ENCODE measurements around the gene ZIM2. TPM values are rescaled to one million over a fixed set of nuclear protein-coding genes. Genes with fewer than 3 reads are reported as not detected.

ZIM2 gene
- total RNA-seq, 1 experiment from 2014 or later = not detected

DNA sequence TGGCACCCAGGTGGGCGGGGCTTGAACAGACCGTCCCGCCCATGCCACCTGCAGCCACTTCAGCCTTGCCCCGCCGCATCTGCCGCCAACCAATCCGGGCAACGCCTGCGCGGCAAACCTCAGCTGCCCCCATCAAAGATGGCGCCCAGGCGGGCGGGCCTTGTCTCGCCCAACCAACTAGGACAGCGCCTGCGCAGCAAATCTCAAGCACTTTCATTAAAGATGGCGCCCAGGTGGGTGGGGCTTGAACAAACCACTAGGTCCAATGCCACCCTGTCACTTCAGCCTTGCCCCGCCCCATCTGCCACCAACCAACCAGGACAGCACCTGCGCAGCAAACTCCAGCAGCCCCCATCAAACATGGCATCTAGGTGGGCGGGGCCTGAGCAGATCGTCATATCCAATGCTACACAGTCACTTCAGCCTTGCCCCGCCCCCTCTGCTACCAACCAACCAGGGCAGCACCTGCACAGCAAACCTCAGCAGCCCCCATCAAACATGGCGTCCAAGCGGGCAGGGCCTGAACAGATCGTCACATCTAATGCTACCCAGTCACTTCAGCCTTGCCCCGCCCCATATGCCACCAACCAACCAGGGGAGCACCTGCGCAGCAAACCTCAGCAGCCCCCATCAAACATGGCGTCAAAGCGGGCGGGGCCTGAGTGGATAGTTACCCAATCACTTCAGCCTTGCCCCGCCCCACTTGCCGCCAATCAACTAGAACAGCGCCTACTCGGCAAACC lies 1.4 kb downstream of the ZIM2 start:
- no peak for DNase-seq (ENCODE audit: low spot score)

DNA sequence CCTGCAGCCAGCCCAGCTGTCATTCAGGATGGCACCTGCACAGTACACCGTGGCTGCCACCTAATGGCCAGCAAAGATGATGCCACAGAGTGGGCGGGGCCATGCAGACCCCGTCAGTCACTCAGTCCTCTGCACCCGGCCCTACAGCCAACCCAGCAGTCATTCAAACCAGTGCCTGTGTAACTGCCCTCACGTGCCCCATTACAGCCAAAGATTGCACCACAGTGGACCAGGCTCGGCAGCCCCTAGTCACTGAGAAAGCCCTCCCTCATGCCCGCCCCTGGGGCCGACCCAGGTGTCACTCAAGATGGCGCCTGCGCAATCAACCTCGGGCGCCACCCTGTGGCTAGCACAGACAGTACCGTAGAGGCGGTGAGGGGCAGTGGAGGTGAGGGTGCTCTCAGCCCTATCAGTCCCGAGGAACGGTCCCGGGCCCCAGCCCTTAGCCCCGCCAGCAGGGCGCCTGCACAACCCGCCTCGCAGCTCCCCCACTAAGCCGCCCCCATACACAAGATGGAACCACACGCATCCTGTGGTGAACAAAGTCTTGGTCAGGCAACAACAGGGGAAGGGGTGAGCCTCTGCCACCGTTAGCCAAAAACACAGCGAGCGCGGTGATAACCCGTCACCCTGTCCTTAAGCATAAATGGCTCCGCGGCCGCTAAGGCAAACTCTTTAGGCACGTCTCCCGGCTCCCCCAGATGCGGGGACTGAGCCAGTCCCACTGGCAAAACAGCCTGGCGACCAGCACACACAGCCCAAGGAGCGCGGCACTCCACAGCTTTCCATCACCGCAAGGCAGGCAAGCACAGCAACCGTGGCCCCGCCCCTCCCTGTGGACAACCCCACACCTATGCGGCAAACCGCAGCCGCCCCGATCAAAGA lies 2.3 kb downstream of the ZIM2 start:
- no peak for DNase-seq (ENCODE audit: low spot score)

DNA sequence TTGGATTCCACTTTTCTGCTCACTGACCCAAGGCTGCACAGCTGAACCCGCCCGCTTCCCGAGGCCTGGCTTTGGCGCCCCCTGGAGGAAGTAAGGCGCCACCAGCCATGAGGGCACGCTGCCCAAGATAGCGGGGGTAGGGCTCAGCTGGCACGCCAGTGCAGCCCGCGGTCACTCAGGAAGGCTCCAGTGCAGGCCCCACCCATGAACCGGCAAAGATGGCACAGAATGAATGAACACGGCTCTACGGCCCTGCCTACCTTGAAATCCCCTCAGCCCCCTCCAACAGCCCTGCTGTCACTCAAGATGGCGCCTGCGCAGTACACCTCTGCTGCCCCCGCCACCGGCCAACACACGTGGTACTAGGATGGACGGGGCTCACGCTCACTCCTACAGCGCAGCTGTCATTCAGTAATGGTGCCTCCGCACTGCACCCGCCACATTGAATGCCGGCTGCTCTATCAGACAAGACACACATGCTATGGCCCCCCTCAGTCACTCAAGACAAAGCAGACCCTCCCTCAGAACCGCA lies 3.0 kb downstream of the ZIM2 start:
- no peak for DNase-seq (ENCODE audit: low spot score)

DNA sequence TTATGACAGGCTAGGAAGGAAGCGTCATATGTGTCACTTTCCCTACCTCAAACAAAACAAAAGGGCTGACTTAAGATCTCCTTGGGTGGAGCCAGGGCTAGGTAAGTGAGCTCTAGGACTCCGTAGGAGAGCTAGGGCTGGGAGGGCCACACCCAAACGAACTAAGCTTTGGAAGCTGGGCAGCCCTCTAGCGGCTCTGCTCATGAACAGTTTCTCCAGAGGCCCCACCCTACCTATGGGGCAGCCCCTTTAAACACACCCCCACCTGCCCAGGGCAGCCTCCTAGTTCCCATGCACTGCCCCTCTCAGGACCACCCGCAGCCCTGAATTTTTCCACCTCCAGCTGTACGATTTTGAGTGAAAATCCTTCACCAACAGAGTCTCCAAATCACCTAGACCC lies 3.5 kb downstream of the ZIM2 start:
- no peak for DNase-seq (ENCODE audit: low spot score)

DNA sequence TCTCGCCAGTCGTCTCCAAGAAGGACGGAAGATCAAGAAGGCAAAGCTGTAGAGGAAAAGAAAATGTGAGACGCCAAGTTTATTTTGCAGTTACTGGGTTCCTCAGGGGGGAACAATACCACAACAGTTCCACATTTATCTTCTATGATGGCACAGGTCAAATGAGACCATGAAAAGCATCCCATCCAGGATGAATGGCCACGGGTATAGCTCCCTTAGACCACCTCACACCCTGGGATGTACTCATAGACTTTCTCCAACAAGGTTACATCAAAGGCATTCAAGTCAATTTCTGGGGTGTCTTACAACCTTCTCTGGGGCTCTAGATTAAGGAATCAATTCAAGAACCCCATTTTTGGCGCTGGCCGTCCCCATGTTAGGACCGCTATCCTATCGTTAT lies 4.5 kb downstream of the ZIM2 start:
- DNase-seq (ENCODE audit: low spot score) = no peak

DNA sequence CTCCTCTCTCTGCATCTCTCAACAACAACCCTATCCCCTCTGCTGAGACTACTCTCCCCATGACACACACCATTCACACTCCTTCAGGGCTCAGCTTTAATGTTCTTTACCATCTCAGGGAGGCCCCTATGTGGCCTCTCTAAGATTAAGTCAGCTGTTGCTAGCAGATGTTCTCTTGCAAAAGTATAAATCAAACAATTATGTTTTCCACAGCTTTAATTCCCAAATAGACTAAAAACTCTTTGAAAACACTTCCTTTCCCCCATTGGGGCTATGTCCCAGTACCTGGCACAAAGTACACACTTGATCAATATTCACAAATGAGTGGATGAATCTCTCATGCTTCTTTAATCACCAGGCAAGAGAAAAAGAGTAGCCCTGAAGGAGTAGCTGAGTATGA lies 5.1 kb downstream of the ZIM2 start:
- DNase-seq (ENCODE audit: low spot score) = no peak

DNA sequence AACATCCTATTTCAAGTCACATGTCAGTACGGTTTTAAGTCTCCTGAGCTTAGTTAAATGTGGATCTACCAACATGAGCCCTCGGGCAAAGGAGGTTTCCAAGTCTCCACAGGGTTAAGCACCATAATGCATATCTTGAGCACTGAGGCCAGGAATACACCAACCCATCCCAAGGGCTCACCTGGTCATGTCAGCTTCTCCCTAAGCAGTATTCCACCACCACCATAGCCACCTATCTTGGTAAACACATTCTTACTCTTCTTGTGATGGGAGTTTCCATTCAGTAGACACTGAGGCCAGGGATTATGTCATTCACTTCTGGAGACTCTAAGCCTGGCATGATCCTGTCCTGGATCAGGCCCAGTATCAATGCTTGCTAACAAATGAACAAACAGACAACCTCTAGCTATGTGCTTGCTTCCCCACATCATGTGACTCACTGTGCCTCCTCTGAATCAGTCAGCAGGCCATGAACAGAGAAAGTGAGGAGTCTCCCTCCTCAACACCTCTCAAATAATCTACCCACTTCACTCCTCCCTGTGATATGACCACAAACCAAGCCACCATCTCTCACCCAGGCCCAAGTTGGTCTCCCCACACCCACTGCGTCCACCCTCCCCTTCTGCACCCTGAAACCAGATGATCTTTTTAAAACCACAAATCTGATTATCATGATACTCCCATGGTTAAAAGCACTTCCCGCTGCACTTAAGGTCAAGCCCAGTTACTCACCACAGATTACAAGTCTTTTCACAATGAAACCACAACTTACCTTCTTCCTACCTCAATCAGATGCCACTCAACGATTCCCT lies 5.8 kb downstream of the ZIM2 start:
- DNase-seq (ENCODE audit: low spot score) = no peak

DNA sequence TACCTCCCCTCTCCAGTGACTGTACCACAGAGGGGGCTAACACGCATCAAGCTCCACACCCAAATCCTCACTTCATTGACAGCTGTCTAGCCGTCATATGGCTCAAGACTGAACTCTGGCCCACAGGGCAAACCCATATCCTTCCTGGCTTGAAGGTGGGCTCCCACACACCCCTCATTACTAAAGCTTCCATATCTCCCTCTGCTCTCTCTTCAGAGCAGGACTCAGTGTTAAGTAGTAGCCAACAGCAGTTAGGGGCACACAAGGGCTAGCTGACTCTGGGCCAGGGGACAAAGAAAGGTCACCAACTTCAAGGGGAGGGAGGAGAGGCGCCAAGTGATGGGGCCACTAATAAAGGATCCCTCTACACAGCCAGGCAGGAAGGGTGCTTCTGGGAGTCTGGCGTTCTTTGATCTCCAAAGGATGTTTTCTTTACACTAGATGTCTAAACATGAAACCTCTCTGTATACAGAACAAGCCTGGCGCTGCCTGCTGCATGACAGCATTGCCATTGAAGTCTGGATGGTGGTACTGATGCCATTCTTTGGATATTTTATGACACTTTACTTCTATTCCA lies 8.1 kb downstream of the ZIM2 start:
- DNase-seq (ENCODE audit: low spot score) = no peak

DNA sequence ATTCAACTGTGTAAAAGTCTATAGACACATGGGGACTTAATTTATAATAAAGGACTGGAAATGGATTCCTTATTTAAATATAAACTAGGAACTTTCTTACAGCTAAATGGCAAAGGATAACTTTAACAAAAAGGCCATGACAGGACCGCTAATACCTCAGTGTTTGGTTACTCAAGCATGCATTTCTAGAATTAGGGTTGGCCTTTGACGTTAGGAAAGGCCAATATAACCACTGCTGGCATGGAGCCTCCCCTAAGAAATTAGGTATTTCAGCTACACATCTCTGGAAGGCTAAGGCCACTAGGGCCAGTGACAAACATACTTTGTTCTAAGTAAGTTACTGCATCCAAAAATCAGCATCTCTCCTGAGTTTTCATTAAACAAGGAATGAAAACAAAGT lies 9.3 kb downstream of the ZIM2 start:
- DNase-seq (ENCODE audit: low spot score) = no peak

DNA sequence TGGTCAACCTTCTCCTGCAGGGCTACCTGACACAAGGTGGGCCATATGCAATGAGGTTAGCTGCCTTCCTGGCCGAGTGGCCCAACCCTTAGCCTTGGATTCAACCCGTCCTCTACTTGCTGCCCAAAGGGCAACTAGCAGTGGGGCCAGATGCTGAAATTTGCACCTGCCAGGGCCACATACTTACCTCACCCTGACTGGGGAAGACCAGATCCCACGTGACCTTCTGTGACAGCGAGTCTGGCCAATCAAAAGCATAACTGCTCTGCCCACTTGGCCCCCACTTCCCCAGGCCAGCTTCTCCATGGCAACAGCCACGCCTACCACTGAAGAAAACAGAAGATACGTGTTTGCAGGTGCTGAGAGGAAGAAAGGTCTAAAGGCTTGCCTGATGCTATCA lies 10.9 kb downstream of the ZIM2 start:
- no peak for DNase-seq (ENCODE audit: low spot score)

DNA sequence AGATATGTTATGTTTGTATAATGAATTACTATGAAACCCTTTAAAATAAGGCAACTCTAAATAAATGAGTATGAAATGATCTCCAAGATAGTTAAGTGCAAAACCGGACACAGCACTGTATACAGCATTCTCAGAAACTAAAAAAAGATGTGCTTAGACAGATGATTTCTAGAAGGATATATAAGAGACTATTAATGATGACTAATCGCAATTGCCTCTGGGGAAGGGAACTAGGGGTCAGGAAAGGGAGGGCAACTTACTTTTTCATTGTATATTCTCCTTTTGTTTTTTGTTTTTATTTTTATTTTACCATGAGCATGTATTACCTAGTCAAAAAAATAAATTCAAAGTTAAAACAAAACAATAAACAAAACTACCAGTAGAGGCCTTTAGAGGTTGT lies 12.8 kb downstream of the ZIM2 start:
- no peak for DNase-seq (ENCODE audit: low spot score)

DNA sequence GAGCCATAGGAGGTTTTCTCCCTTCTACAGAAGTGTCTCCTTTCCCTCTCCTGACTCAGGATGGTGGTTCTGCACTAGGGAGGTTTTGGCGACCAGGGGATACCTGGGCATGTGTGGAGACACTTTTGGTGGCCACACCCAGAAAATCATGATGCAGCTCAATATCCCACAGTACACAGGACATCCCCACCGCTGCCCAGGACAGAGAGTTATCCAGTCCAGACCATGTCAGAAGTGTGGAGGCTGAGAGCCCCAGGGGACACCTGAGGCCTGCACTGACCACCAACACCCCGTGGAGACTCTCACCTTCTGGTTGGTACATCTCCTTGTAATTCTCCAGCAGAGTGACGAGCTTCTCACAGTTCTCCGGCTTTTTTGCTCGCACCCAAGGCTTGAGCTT lies 16.6 kb downstream of the ZIM2 start:
- no peak for DNase-seq (ENCODE audit: low spot score)

DNA sequence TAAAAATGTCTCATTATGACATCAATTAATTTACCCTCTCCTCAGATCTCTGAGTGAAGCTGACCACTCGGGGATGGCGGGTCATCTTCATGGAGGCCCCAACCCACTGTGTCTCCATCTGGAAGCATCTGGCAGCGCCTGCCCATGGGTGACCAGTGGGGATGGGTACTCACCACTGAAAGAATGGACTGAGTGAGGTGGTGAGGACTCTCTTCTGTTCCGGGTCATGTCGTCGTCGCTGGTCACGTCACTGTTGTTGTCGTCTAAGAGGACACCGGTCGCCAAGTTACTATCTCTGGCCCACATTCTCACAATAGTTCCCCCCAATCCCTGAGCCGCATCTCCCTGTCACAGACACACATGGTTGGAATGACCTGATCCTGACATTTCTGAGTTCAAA lies 17.1 kb downstream of the ZIM2 start:
- no peak for DNase-seq (ENCODE audit: low spot score)

DNA sequence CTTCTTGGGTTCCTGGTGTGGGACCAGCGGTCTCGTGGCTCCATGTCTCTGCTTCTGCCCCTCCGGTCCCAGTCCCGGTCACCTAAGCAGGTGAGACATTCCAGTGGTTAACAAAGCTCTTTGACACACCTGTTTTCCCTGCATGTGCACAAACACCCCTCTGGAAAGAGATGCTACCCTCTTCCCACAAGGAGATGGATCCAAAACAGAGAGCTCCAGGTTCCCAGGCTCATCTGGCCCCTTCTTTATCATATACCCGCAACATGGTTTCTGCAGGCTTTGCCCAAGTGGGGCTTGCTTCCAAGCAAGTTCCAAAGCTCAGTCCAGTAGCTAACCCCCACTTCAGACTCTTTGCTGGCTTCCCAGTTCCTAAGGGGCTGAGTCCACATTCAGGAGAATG lies 17.8 kb downstream of the ZIM2 start:
- no peak for DNase-seq (ENCODE audit: low spot score)

DNA sequence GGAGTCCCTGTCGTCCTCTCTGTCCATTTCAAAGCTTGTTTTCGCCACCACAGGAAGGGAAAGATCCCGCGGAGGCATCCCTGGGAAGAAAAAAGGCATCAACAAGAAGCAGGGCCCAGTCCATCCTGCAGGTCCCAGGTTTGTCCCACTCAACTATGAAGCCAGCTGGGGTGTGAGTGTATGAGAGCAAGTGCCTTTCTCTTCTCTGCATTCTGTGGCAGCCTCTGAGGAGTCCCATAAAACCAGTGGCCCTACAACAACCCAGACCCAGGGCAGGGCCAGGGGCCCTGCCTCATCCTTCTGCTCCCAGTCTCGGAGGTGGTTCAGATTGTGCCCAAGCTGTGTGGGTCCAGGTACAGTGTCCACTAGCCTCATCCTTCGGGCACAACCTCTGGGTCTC lies 18.9 kb downstream of the ZIM2 start:
- no peak for DNase-seq (ENCODE audit: low spot score)

DNA sequence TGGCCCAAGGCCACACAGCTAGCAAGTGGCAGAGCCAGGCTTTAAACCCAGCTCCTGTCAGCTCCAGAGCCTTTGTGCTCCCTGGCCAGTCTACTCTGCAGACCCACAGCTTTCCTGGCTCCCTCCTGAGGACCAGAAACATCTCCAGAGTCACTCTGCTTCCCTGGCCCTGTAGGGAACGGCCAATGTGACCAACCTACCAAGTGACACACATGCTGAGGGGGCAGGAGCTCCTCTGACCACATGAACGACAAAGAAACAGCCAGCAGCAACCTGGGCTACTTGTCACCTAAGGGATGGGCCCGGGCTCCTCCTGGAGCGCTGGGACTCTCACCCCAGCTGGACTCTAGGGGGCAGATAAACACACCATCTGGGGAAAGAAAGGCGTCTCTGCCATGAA lies 19.3 kb downstream of the ZIM2 start:
- DNase-seq (ENCODE audit: low spot score) = no peak

DNA sequence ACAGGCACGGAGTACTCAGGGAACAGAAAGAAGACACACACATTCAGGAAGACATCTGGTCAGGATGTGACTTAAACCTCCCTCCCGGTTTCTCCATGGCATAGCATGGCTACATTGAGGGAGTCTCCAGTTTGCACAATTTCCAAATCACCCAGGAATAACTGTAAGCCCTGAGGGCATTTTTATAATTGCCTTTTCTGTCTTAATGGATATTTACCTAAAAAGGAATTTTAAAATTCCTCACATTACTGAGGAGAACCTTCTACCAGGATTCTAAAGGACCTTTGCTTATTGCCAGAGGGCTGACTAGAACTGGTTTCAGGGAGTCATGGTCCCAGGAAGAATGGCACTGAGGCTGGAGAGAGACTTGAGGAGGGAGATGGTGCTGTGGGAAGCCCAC lies 21.4 kb downstream of the ZIM2 start:
- DNase-seq (ENCODE audit: low spot score) = no peak

DNA sequence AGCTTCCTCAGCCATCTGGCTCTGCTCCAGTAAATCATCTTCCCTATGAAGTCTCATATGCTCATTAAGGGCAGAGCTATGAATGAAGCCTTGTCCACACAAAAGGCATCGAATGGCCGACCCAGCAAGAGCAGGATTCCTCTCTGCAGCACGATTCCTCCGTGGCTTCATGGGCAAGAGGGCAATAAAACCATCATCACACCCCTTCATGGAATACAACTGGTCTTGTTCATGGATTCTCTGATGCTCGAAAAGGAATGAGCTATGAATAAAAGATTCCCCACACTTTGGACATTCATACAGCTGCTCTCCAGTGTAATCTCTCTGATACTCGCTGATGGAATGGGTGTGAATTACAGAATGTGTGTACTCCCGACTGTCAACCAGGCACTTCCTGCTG lies 25.9 kb downstream of the ZIM2 start:
- no peak for DNase-seq (ENCODE audit: low spot score)

DNA sequence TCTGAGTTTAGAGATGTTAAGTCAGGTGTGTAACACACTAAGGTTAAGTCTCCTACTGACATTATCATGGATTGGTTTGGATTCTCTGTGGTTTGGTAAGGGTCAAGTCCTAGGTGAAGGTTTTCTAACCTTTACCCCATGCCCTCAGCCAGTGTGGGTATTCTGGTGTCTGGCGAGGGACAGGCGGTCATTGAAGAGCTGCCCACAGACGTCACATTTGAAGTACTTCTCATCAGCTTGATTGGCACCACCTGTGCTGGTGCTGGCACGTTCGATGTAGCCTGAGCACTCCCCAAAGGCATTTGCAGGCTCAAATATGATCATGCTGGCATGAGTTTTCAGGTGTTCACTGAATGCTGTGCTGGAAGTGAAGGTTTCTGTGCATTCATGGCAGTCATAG lies 27.0 kb downstream of the ZIM2 start:
- DNase-seq (ENCODE audit: low spot score) = no peak

DNA sequence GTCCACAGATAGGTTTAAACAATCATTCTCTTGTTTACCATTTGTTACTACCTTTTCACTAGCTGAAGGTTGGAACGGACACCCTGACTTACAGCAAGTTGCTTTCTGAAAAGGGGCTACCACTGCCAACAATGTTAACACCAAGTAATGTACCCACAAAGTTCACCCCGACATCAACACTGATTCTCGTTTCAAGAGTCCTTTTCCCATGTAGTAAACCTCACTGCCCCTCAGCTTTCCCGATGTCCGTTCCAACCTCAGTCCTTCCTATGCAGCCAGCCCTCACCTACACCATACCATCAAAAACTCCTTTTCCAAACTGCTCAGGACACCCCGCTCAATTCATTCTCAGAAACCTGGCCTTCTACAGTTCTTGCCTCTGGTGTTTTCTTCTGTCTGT lies 29.0 kb downstream of the ZIM2 start:
- no peak for DNase-seq (ENCODE audit: low spot score)

DNA sequence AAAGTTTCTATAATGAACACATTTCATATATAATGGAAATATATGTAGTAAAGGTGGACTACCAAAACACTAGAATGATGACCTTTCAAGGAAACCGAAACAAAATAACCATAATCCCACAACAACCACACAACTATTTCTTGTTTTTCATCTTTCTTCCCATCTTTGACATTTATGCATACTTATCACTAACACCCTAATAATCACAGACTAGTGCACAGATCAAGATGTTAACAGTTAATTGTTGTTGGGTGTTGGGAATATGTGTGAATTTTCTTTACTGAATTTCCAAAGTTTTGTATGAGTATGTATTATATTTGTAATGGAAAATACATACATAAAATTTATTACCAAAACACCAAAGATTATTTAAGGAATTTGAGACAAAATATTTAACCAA lies 30.3 kb downstream of the ZIM2 start:
- no peak for DNase-seq (ENCODE audit: low spot score)
